Hepatocyte (in vitro differentiated cells): ENCODE measurements around the gene PTGES3L. TPM values are rescaled to one million over a fixed set of nuclear protein-coding genes. Genes with fewer than 3 reads are reported as not detected.
"Not testable (repeated sequence)": the region's sequence is repeated elsewhere in the genome, so short reads cannot be mapped to it uniquely, and the experiment has no call there.

Experiments
- DNase-seq: peaks from one replicate; pipeline ENCODE4 v3.0.0-alpha.2; 2016; ENCODE audit warnings: low spot score
- H2AFZ ChIP-seq: fragments of 200-600 bp; sonication (generic); 2 replicates; pipeline ENCODE4 v1.6.0; 2016; ENCODE audit warnings: antibody characterized with exemption, mild to moderate bottlenecking
- H3K27ac ChIP-seq: fragments of 200-600 bp; sonication (generic); 2 replicates; pipeline ENCODE4 v1.5.1; 2016; ENCODE audit warnings: mild to moderate bottlenecking
- H3K27me3 ChIP-seq: fragments of 200-600 bp; sonication (generic); 2 replicates; pipeline ENCODE4 v1.6.1; 2016
- H3K36me3 ChIP-seq: fragments of 200-600 bp; sonication (generic); replicated peaks from 2 replicates; pipeline ENCODE4 v1.5.1; 2016; ENCODE audit warnings: low read depth; ENCODE audit not compliant: insufficient read depth
- H3K4me1 ChIP-seq: fragments of 200-600 bp; sonication (generic); 2 replicates; pipeline ENCODE4 v1.5.1; 2016; ENCODE audit warnings: mild to moderate bottlenecking, moderate library complexity; ENCODE audit not compliant: insufficient read depth
- H3K4me2 ChIP-seq: fragments of 200-600 bp; sonication (generic); 2 replicates; pipeline ENCODE4 v1.6.0; 2016
- H3K4me3 ChIP-seq: fragments of 200-600 bp; sonication (generic); 2 replicates; pipeline ENCODE4 v1.5.1; 2016; ENCODE audit warnings: mild to moderate bottlenecking
- H3K79me2 ChIP-seq: fragments of 200-600 bp; sonication (generic); 2 replicates; pipeline ENCODE4 v1.6.0; 2017; ENCODE audit warnings: mild to moderate bottlenecking
- H3K9me2 ChIP-seq: fragments of 200-600 bp; sonication (generic); replicated peaks from 2 replicates; pipeline ENCODE4 v1.6.0; 2017; ENCODE audit warnings: mild to moderate bottlenecking; ENCODE audit not compliant: insufficient read depth
- H3K9me3 ChIP-seq: fragments of 200-600 bp; sonication (generic); 2 replicates; pipeline ENCODE4 v1.5.1; 2016; ENCODE audit warnings: low read depth, mild to moderate bottlenecking
- H4K20me1 ChIP-seq: fragments of 200-600 bp; sonication (generic); 2 replicates; pipeline ENCODE4 v1.6.0; 2016; ENCODE audit warnings: mild to moderate bottlenecking; ENCODE audit not compliant: insufficient read depth, poor library complexity, severe bottlenecking
- CTCF ChIP-seq: fragments of 200-600 bp; sonication (generic); IDR thresholded peaks from 2 replicates; pipeline ENCODE4 v1.5.1; 2016; ENCODE audit warnings: antibody characterized with exemption, mild to moderate bottlenecking; ENCODE audit not compliant: poor library complexity
- EZH2 ChIP-seq: fragments of 200-600 bp; sonication (generic); IDR thresholded peaks from 2 replicates; pipeline ENCODE4 v1.6.1; 2016; ENCODE audit warnings: antibody characterized with exemption, mild to moderate bottlenecking, borderline replicate concordance
- EZH2phosphoT487 ChIP-seq: fragments of 200-600 bp; sonication (generic); IDR thresholded peaks from one replicate; pipeline ENCODE4 v1.6.1; 2018; ENCODE audit warnings: antibody characterized with exemption, mild to moderate bottlenecking, low read depth, moderate library complexity; ENCODE audit not compliant: unreplicated experiment, severe bottlenecking
- WGBS: methylation state at CpG from one replicate; pipeline ENCODE4 v1.1.6; 2016; ENCODE audit warnings: low lambda C conversion rate; ENCODE audit errors: missing lambda C conversion rate; 5-methylcytosine and 5-hydroxymethylcytosine counted together
- polyA plus RNA-seq: library from polyadenylated mRNA; unstranded; fragments of >200 nt; fragmentation: Nextera tagmentation; extraction: Ambion mirVana; gene quantifications from 2 replicates; pipeline ENCODE4 v1.2.1, GENCODE V29; 2016
- total RNA-seq: library from RNA; depleted of rRNA; stranded (reverse); fragments of >200 nt; gene quantifications from 2 replicates; pipeline ENCODE4 v1.2.3, GENCODE V29; 2014

PTGES3L gene
- total and polyA plus RNA-seq, 2 experiments from 2014 or later: 0.40 to 2.4 TPM

- no peak overlapping the region for H3K27ac ChIP-seq
- peaks cover 52% of the 10 kb centered on the region for H3K79me2 ChIP-seq
- no peaks in the 10 kb centered on the region for H3K9me2 ChIP-seq
- peaks cover 8% of the 10 kb centered on the region for H4K20me1 ChIP-seq
- no peak overlapping the region for H2AFZ ChIP-seq
- no peak overlapping the region for H3K4me3 ChIP-seq
- no peaks in the 10 kb centered on the region for H3K9me3 ChIP-seq
- peaks cover 6% of the 10 kb centered on the region for H3K4me1 ChIP-seq
- no peaks in the 10 kb centered on the region for H3K36me3 ChIP-seq
- TF ChIP-seq CTCF (no peak), EZH2phosphoT487 (no peak), EZH2 (no peak)
- WGBS: 74% methylated on average over 1 of the region's 1 CpG
- H3K27me3 ChIP-seq: no peaks in the 10 kb centered on the region
- no peak overlapping the region for H3K4me2 ChIP-seq
- no peak for DNase-seq
These were observed 5.3 kb upstream of the PTGES3L start for GRCh38 chr17:42985225-42985624.

- H3K4me2 ChIP-seq: peak overlapping the region; percentile 91
- DNase-seq: no peak
- no peaks in the 10 kb centered on the region for H3K36me3 ChIP-seq
- H3K4me3 ChIP-seq: no peak overlapping the region
- H3K9me2 ChIP-seq: no peaks in the 10 kb centered on the region
- peaks cover 8% of the 10 kb centered on the region for H4K20me1 ChIP-seq
- peaks cover 54% of the 10 kb centered on the region for H3K79me2 ChIP-seq
- no peaks in the 10 kb centered on the region for H3K27me3 ChIP-seq
- H2AFZ ChIP-seq: no peak overlapping the region
- H3K4me1 ChIP-seq: peaks cover 6% of the 10 kb centered on the region
- H3K9me3 ChIP-seq: no peaks in the 10 kb centered on the region
- no peak for TF ChIP-seq EZH2phosphoT487
- no peak overlapping the region for H3K27ac ChIP-seq
These were observed 2.4 kb upstream of the PTGES3L start for GRCh38 chr17:42982266-42982665.

- 2% methylated on average over 66 of the region's 67 CpGs for WGBS
- peak; percentile 82 for DNase-seq
- H3K36me3 ChIP-seq: no peaks in the 10 kb centered on the region
- TF ChIP-seq CTCF: peak; percentile 18
- TF ChIP-seq EZH2phosphoT487: no peak
- peak overlapping the region; percentile 88 for H2AFZ ChIP-seq
- H3K4me3 ChIP-seq: peak overlapping the region; percentile 84
- no peaks in the 10 kb centered on the region for H3K27me3 ChIP-seq
- no peaks in the 10 kb centered on the region for H3K9me2 ChIP-seq
- H3K4me1 ChIP-seq: peaks cover 6% of the 10 kb centered on the region
- peak overlapping the region; percentile 91 for H3K4me2 ChIP-seq
- H4K20me1 ChIP-seq: peaks cover 5% of the 10 kb centered on the region
- no peaks in the 10 kb centered on the region for H3K9me3 ChIP-seq
- H3K79me2 ChIP-seq: peaks cover 46% of the 10 kb centered on the region
- H3K27ac ChIP-seq: peak overlapping the region; percentile 96
These were observed 1.0 kb upstream of the PTGES3L start for GRCh38 chr17:42980766-42981397.

GRCh38 chr17:42980274-42980765 is 440 bp upstream of the PTGES3L start, which contains the start of gene RUNDC1:
Gene RUNDC1, plus strand, starts transcription at chr17:42980565. Its CDS starts 12 bp downstream, at chr17:42980577.
- Histone ChIP-seq H4K20me1 (peaks cover 5% of the 10 kb centered on the region), H3K27ac (peak within 1 kb of the TSS; percentile 96), H3K79me2 (peaks cover 44% of the 10 kb centered on the region), H3K9me3 (no peaks in the 10 kb centered on the region), H3K4me2 (peak within 1 kb of the TSS; percentile 91), H3K36me3 (no peaks in the 10 kb centered on the region), H3K9me2 (no peaks in the 10 kb centered on the region), H3K4me1 (peaks cover 6% of the 10 kb centered on the region), H2AFZ (peak within 1 kb of the TSS; percentile 88), H3K4me3 (peak within 1 kb of the TSS; percentile 84), H3K27me3 (no peaks in the 10 kb centered on the region)
- TF ChIP-seq EZH2: no peak
- TF ChIP-seq EZH2phosphoT487: no peak
- TF ChIP-seq CTCF: no peak
- peak; percentile 97 for DNase-seq
- 2% methylated on average over 26 of the region's 39 CpGs for WGBS

- not testable (repeated sequence) for H3K79me2 ChIP-seq, H3K4me1 ChIP-seq, DNase-seq, H3K36me3 ChIP-seq, H3K4me2 ChIP-seq, H3K27me3 ChIP-seq, H4K20me1 ChIP-seq, H3K4me3 ChIP-seq, H3K27ac ChIP-seq, H3K9me3 ChIP-seq, H3K9me2 ChIP-seq, H2AFZ ChIP-seq
- 85% methylated on average over 16 of the region's 16 CpGs for WGBS
These were observed 4.2 kb downstream of the PTGES3L start for GRCh38 chr17:42975701-42976100.
